ENCODE data around the gene BRINP3.
"Not testable (repeated sequence)": the region's sequence is repeated elsewhere in the genome, so short reads cannot be mapped to it uniquely, and the experiment has no call there.

Gene BRINP3

GRCh38 chr1:190179817-190180216 lies 297.8 kb downstream of the BRINP3 start:
- no peak for DNase-seq (ENCODE audit: low read depth in 2 of 2)

DNA sequence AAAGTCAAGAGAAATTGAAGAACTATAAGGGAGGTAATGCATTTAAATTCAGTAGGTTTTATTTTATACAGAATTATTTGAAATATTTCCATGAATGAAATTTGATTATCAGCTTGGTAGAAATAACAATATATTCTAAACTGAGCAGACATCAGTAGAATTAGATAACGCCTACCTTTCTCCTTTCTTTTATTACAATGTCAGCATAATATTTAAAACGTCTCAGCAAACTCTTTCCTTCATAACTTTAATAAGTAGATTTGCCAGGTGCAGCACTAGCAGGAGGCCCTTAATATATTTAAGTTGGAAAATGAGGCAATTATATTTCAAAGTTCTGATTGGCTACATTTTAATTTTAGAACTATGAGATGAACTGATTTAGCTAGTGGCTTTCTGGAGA lies 298.8 kb downstream of the BRINP3 start:
- DNase-seq (ENCODE audit: low read depth in 2 of 2): no peak

DNA sequence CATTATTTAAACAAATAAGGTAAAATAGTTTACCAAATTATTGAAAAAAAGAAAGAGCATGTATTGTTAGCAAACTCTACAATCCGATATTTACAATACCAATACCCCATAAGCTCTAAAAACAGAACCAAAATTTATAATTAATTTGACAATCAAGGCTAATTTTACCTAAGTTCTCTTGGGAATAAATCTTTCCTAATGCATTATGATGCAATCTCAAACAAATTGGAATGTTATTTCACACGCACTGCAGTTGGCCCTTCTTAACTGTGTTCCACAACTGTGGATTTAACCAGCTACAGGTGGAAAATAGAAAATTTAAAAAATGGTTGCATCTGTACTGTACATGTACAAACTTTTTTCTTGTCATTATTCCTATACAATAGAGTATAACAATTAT lies 300.1 kb downstream of the BRINP3 start:
- no peak for DNase-seq (ENCODE audit: low read depth in 2 of 2)

DNA sequence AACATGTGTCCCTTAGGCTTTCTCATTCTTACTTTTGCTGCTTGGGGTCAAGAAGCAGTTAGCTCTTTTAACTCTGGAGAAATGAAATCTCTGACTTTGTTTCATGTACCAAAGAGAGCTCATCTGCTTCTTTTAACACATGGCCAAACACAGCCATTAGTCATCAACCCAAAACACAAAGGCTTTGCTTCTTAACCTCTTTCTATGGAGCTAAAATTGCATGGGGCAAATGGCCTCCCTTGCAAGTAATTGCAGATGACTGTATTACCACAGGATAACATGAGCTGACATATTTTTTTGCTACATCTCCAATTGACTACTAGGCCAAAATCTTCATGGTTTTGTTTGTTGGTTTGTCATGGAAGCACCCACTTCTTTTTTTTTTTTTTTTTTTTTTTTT lies 300.9 kb downstream of the BRINP3 start:
- no peak for DNase-seq (ENCODE audit: low read depth in 2 of 2)

- no peak for DNase-seq (ENCODE audit: low read depth in 2 of 2)
Measured at GRCh38 chr1:190175320-190175719, 302.3 kb downstream of the BRINP3 start.

- DNase-seq (ENCODE audit: low read depth in 2 of 2): no peak
Measured at GRCh38 chr1:190172651-190173430, 304.8 kb downstream of the BRINP3 start.

GRCh38 chr1:190170321-190170720 lies 307.3 kb downstream of the BRINP3 start:
- no peak for DNase-seq (ENCODE audit: low read depth in 2 of 2)

DNA sequence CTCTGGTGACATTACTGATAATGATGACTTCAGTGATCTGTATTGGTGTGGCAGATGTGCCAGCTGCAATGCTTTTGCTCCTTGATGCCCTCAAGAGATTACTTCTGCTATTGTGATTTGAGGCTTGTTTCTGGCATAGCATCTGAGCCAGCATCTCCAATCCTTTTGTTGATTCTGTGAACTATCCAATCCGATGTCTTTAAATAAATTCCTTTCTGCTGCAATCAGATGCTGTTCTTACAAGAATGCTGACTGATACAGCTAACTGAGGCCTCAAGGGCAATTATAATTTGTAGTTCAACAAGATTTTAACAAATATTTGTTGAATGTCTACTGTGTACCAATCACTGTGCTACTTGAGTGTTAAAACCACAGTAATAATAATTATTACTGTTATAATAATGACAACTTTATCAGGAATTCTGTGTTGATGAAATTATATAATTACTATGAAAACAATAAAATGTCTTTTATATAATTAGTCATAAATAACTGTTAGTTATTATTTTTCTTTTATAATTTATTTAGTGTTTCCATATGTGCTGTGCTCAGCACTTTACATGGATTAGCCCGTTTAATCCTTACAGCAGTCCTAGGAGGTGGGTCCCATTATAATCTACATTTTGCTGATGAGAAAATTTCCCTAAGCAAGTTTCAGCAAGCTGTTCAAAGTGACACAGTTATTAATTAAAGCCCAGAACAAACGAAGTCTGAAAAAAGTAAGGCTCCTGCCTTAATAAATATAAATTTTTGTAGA lies 308.2 kb downstream of the BRINP3 start:
- DNase-seq (ENCODE audit: low read depth in 2 of 2): no peak

- no peak for DNase-seq (ENCODE audit: low read depth in 2 of 2)
Measured at GRCh38 chr1:190168893-190169280, 308.8 kb downstream of the BRINP3 start.

- no peak for DNase-seq (ENCODE audit: low read depth in 2 of 2)
Measured at GRCh38 chr1:190168116-190168892, 309.4 kb downstream of the BRINP3 start.

- no peak for DNase-seq (ENCODE audit: low read depth in 2 of 2)
Measured at GRCh38 chr1:190159146-190159545, 318.5 kb downstream of the BRINP3 start.

DNA sequence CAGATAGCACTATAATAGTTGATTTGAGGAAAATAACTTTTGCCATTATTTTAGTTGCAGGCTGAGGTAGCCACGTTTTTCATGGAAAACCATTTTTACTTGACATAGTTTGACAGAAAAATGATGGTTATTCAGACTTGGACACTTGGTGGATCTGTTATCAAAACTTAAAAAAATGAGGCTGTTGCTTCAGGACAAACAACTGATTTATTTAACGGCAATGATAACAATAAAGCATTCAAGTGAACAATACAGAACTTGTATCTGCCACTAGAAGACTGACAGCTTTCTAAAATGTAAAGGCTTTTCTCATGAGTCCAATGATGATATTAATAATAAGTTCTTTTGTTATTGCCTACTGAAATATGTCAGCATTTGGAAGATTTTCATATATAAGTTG lies 322.9 kb downstream of the BRINP3 start:
- no peak for DNase-seq (ENCODE audit: low read depth in 2 of 2)

- no peak for DNase-seq (ENCODE audit: low read depth in 2 of 2)
Measured at GRCh38 chr1:190147616-190148015, 330.0 kb downstream of the BRINP3 start.

- DNase-seq (ENCODE audit: low read depth in 2 of 2): no peak
Measured at GRCh38 chr1:190144650-190145049, 333.0 kb downstream of the BRINP3 start.

GRCh38 chr1:190140644-190141043 lies 337.0 kb downstream of the BRINP3 start:
- DNase-seq (ENCODE audit: low read depth in 2 of 2): no peak

- no peak for DNase-seq (ENCODE audit: low read depth in 2 of 2)
Measured at GRCh38 chr1:190138702-190139101, 339.0 kb downstream of the BRINP3 start.

DNA sequence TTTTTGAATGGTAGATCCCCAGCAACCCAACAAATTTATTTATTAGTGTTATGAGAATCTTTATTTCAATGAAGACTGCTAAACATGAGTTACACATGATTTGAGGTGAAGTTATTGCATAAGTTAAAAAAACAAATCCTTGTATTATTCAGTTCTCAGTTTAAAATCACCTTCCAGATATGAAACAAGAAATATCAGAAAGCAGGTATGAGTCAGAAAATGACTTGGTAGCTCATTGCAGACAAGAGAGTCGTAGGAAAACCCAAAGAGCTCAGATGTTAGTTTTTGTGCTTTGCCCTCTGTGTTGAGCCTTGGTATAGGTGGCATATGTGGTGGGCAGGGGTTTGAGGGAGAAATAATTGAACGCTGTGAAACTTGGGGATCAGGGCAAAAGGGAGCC lies 339.4 kb downstream of the BRINP3 start:
- no peak for DNase-seq (ENCODE audit: low read depth in 2 of 2)

- DNase-seq (ENCODE audit: low read depth in 2 of 2): no peak
Measured at GRCh38 chr1:190129366-190129765, 348.3 kb downstream of the BRINP3 start.

DNA sequence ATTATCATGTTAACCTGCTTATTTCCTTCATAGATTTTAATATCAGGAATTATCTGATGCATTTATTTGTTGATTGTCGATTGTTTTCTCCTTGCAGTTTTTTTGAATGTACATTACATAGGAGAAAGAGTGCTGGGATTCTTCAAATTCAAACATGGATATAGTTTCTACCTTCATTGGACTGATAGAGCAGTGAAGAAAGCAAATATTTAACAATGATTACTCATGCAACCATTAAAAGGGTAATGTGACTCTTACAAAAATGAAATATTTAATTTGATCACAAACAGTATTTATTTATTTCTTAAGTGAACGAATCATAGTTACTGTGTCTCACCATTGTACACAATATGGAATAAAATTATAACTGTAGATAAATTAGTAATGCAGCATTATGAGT lies 350.9 kb downstream of the BRINP3 start:
- DNase-seq (ENCODE audit: low read depth in 2 of 2): no peak

- DNase-seq (ENCODE audit: low read depth in 2 of 2): no peak
Measured at GRCh38 chr1:190124068-190124467, 353.6 kb downstream of the BRINP3 start.

GRCh38 chr1:190120564-190120963 lies 357.1 kb downstream of the BRINP3 start:
- DNase-seq (ENCODE audit: low read depth in 2 of 2): not testable (repeated sequence)

DNA sequence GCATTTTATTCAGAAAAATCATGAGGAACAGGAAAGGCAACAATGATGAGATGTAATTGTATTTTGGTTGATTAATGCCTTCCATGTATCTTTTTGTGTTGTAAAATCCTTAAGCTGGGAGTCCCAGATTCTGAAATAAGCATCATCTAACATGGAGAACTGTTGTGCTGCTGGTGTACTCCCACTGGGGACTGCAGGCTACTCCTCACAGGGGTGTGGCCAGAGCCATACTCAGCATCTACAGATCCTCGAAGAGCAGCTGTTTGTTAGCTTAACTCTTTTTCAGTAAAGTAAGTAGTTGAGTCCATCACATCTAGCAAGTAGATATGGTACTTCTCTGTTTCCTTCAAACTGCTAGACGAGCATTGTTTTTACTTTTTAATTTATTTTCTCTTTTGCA lies 358.0 kb downstream of the BRINP3 start:
- DNase-seq (ENCODE audit: low read depth in 2 of 2): no peak

- DNase-seq (ENCODE audit: low read depth in 2 of 2): no peak
Measured at GRCh38 chr1:190116921-190117320, 360.7 kb downstream of the BRINP3 start.
